ENCODE results near the gene CNTNAP4. TPM values are rescaled to one million over a fixed set of nuclear protein-coding genes. Genes with fewer than 3 reads are reported as not detected.

The CNTNAP4 gene
- total RNA-seq, 1 experiment from 2014 or later = not detected

GRCh38 chr16:76531236-76531635 lies 254.0 kb downstream of the CNTNAP4 start:
- no peak for TF ChIP-seq CTCF (conservative IDR thresholded peaks at IDR 0.05)
- no peak overlapping the region for H3K4me3 Mint-ChIP-seq
- H3K27ac Mint-ChIP-seq = no peak overlapping the region
- no peak overlapping the region for H2BK15ac ChIP-seq (ENCODE audit: low read depth, low read length)
- no peak overlapping the region for H2BK120ac ChIP-seq (ENCODE audit: low read depth, low read length, poor library complexity, severe bottlenecking)
- no peaks in the 10 kb centered on the region for H3K9me3 Mint-ChIP-seq
- no peak overlapping the region for H4K5ac ChIP-seq (ENCODE audit: insufficient read length, low read depth, low read length)
- H3K36me3 Mint-ChIP-seq (ENCODE audit: insufficient read depth in 1 of 3, low read depth in 3 of 3) = no peaks in the 10 kb centered on the region
- H2BK12ac ChIP-seq (ENCODE audit: insufficient read length, low read depth, low read length) = no peak overlapping the region
- no peaks in the 10 kb centered on the region for H3K23me2 ChIP-seq (ENCODE audit: insufficient read length, low read depth, low read length, poor library complexity, severe bottlenecking)
- H3K4ac ChIP-seq (ENCODE audit: low read depth, low read length) = no peak overlapping the region
- no peak overlapping the region for H3K4me2 ChIP-seq (ENCODE audit: insufficient read depth, insufficient read length, low read length)
- H4K91ac ChIP-seq (ENCODE audit: insufficient read length, low read depth, low read length) = no peak overlapping the region
- no peaks in the 10 kb centered on the region for H4K20me1 ChIP-seq (ENCODE audit: control insufficient read depth, insufficient read depth, insufficient read length)
- no peaks in the 10 kb centered on the region; the same call in 1 of the 2 replicates for H3K27me3 Mint-ChIP-seq (ENCODE audit: low read depth)
- H3K4me1 ChIP-seq (ENCODE audit: insufficient read depth, low read length) = no peaks in the 10 kb centered on the region
- no peak overlapping the region for H3T11ph ChIP-seq (ENCODE audit: low read length)
- H2AK5ac ChIP-seq (ENCODE audit: insufficient read length, low read length) = no peak overlapping the region
- no CpG with 5 or more reads among the region's 5 CpGs for WGBS (ENCODE audit: extremely low coverage, insufficient read length, low lambda C conversion rate)
- no peak overlapping the region for H2BK20ac ChIP-seq (ENCODE audit: low read depth, low read length, poor library complexity, severe bottlenecking)
- no peak overlapping the region for H3K9ac ChIP-seq (ENCODE audit: extremely low read depth, insufficient read length, low read length)
- peaks cover 0 to 5% of the 10 kb centered on the region in 2 experiments; a peak in 1 of 4 replicates for H3K4me1 Mint-ChIP-seq
- H3K23ac ChIP-seq (ENCODE audit: insufficient read length, low read depth, low read length) = no peak overlapping the region
- no peak overlapping the region for H2AFZ ChIP-seq (ENCODE audit: low read length)
- no peaks in the 10 kb centered on the region for H3K79me2 ChIP-seq (ENCODE audit: insufficient read depth, low read length)
- no peaks in the 10 kb centered on the region for H3K27me3 ChIP-seq (ENCODE audit: insufficient read depth, low read length)
- H3K18ac ChIP-seq (ENCODE audit: insufficient read length, low read depth, low read length) = no peak overlapping the region
- H3K9me3 ChIP-seq (ENCODE audit: control insufficient read depth, low read depth, low read length) = no peaks in the 10 kb centered on the region
- H4K8ac ChIP-seq (replicated peaks; ENCODE audit: insufficient read length, low read depth, low read length) = no peak overlapping the region
- no peak overlapping the region for H3K56ac ChIP-seq (ENCODE audit: insufficient read length, low read depth, low read length)
- DNase-seq = no peak
- H3K27ac ChIP-seq (ENCODE audit: insufficient read length, low read depth, low read length) = no peak overlapping the region
- H3K14ac ChIP-seq (ENCODE audit: insufficient read depth, low read length) = no peak overlapping the region
- no peaks in the 10 kb centered on the region for H3K79me1 ChIP-seq (ENCODE audit: insufficient read depth, low read depth, low read length, poor library complexity, severe bottlenecking)
- no peak overlapping the region for H2BK5ac ChIP-seq (ENCODE audit: insufficient read length, low read length)

Measured in H9 (cell line).